Measurements from ENCODE around the gene QTRT2.

The QTRT2 gene

DNA sequence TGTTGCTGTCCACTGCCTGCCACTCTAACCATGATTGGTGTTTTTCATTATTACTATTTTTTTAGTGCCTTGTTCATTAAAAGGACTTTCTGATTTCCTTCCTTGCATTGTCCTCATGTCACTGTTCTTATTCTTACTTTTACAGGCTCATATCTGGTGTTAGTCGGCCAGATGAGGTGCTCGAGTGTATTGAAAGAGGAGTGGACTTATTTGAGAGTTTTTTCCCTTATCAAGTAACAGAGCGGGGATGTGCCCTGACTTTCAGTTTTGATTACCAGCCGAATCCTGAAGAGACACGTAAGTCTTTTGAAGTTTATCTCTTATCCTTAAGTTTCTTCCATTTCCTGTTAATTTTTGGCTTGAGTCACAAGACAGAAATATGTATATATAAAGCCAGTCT lies 23.2 kb downstream of the QTRT2 start:
- no peak for DNase-seq

DNA sequence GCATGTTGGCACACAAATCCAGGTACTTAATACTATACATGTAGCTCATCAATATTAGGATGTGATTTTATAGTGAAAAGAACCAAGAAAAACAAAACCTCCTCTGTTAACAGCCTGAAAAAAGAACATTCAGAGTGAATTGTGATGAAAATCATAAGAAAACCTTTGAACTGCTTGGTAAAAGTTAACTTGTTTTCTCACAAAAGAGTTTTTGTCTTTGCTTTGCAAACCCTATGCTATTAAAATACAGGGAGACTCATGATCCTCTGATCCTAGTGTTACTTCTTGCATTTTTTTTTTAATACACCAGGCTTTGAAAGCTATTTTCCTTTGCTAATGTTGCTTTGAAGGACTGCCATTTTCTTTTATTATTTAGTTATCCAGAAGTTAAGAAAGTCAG lies 23.7 kb downstream of the QTRT2 start:
- no peak for DNase-seq

DNA sequence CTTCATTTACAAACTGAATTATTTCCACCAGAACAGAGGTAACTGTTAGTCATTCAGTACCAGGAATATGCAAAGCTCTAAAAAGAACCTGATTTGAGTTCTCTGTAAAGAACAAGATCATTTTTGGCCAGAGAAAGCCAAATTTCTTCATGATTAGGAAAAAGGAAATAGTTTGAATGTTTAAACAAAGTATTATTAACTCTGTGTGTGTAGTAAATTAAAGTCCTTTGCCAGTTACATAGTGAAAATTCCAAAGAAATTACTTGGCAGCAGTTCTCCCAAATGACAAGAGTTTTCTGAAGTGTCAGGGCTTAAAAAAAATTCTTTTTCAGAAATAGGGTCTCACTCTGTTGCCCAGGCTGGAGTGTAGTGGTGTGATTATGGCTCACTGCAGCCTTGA lies 24.5 kb downstream of the QTRT2 start:
- no peak for DNase-seq

DNA sequence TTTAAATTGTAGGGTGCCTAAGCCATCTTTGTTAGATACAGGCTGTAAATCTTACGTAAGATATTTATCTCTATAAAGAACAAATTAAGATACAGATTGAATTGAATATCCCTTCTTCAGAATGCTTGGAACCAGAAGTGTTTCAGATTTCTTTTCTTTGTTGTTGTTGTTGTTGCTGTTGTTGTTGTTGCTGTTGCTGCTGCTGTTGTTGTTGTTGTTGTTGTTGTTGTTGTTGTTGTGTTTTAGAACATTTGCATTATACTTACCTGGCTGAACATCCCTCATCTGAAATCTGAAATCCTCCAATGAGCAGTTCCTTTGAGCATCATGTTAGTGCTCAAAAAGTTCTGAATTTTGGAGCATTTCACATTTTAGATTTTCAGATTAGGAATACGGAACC lies 26.6 kb downstream of the QTRT2 start:
- DNase-seq, result no peak

DNA sequence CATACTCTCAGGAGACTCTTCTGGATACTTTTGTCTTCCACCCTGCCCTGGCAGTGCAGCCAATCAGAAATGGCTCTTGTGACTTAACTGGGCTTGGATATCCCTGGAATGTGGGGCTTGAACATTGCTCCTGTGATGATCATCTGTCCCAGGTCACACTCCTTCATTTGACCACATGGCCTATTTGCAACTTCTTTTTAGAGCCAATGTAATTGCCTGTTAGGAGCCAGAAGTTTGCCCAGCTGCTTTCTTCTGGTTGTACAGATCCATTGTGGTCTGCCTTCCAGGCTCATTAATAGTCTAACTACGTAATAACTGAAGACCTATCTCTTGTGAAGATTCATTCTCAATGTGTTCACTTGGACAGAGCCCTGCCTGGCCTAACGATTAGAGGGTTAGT lies 29.8 kb downstream of the QTRT2 start:
- no peak for DNase-seq

DNA sequence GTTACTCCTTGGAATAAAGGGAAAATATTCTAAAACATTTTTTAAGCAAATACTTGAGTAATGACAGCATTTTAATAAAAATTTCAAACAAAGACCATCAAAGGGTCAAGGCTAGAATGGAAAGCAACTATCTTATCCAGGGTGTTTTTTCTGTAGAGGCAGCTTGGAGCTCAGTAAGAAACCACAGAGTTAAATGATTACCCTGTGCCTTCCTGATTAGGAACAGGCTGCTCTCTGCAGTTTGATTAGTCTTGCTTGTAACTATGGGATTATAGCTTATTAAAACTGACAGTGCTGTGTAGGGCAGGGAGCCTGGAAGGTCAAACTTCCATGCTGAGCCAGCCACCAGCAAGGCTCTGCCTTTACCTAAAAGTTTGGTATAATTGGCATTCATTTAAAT lies 33.1 kb downstream of the QTRT2 start:
- no peak for DNase-seq

DNA sequence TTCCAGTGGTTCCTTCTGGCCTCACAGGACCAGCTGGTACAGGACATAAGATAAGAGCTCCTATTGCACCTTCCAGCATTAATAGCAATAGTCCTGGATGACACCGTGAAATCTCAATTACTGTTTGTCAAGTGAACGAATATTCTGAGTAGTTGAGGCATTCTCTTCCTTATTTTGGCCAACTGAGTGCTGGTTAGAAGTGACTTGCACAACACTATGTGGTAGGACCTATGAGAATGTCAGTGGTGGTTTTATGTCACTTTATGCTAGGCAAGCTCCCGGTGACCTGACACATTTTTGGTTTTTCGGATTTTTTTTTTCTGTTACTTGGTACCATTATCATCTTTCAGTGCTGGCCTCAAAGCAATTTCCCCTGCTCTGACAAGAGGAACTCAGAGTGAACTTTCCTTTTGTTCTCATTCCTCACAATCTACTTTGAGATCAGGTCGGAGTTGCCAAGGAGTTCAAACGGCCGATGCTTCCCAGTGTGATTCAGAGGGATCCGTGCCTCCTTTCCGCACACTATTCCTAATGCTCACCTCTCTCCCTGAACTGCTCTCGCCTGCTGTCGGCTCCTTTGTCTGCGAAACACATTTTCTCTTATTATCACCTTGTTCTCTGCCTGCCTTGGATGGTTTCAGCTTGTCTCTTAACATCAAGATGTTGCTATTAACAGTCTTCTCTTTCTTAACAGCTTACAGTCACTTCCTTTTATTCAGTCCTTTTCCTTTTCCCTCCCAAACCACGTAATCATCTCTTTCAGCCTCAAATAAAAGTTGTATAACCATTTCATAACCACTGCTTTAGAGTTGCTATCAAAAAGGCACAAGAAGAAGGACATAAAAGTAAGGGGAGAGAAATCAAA lies 35.8 kb downstream of the QTRT2 start:
- no peak for DNase-seq

DNA sequence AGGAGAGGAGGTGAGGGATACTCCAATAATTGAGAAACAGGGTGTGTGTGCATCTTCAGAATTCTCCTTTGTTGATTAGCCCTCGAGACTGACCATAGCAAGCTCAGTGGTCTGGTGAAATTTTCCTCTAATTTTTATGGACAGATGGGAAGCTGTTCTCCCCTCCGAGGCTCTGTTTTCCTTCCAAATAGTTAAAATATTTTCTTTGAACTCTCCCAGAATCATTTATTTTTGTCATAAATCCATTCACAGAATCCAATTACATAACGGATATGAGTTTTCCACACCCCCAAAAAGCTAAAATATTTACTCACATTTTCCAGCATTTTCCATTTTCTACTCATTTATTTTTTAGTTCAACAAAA lies 36.5 kb downstream of the QTRT2 start:
- no peak for DNase-seq

DNA sequence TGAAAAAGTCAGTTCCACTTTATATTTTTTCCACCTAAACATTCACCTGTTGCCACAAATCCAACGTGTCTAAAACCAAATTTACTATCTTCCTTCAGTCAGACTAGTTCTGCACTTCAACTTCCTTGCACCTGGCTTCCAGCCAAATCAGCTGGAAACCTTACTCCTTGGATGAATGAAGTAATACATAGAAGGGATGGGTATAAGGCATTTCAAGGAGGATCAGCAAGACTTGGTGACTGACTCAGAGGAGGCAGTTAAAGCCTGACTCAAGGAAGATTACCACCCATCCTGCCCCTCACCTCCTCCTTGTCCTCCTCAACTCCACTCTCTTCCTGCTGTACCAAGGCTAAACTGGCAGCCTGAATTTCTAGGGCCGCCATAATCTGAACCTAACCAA lies 37.1 kb downstream of the QTRT2 start:
- no peak for DNase-seq

DNA sequence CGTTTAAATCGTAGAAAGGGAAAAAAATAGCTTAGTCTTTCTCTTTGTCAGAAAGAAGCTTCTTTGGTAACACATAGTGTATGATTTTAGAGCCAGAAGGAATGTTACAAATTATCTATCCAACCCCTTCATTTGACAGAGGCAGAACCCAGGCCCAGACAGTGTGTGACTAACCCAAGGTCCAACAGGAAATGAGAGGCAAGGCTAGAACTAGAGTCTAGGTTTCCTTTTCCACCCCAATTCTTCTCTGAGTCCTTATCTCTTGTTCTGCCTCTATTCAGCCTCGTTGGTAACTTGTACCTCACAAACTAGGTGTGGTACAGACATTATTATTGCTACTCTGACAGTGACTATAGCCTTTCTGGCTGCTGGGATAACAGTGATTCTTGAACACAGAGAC lies 39.3 kb downstream of the QTRT2 start:
- DNase-seq, result no peak

DNA sequence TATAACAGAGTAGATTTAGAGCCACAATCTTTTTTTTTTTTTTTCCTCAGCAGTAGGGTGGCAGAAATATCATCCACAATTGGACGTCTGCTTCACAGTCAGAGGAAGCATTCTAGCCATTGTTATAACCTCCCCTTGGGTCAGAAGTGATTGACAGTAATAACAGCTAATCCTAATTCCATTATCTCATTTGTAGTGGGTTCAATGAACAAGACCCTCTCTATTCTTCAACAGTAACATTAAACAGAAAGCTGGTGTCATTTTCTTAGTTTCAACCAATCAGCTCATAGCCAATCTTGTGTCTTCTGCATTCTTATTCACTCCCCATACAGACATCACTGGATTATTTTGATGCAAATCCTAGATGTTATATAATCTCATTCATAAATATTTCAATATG lies 44.6 kb downstream of the QTRT2 start:
- no peak for DNase-seq

DNA sequence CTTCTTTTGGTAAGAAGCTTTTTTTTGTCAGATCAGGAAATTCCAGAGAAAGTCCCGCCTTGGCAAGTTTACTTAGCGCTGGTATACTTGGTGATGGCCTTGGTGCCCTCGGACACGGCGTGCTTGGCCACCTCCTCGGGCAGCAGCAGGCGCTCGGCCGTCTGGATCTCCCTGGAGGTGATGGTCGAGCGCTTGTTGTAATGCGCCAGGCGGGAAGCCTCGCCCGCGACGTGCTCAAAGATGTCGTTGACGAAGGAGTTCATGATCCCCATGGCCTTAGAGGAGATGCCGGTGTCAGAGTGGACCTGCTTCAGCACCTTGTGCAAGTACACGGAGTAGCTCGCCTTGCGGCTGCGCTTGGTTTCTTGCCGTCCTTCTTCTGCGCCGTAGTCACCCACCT lies 46.6 kb downstream of the QTRT2 start:
- no peak for DNase-seq

DNA sequence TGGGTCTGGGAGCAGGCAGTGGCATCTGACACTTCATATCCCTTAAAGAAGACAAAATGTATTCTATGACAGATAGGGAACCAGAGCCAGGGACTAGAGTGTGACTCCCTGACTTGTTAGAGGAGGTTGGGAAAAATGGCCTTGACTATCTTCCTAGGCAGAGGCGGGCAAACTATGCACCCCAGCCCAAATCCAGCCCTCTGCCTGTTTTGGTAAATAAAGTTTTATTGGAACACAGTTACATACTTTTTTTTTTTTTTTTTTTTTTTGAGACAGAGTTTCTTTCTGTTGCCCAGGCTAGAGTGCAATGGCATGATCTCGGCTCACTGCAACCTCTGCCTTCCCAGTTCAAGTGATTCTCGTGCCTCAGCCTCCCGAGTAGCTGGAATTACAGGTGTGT lies 47.3 kb downstream of the QTRT2 start:
- no peak for DNase-seq

DNA sequence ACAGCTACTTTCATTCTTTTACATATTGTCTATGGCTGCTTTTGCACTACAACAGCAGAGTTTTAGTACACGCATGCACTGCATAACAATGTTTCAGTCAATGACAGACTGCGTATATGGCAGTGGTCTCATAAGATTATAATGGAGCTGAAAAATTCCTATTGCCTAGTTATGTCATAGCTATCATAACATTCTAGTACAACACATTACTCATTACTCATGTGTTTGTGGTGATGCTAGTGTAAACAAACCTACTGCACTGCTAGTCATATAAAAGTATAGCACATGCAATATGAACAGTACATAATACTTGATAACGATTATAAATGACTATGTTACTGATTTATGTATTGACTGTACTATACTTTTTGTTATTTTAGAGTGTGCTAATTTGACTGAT lies 47.9 kb downstream of the QTRT2 start:
- DNase-seq, result no peak

DNA sequence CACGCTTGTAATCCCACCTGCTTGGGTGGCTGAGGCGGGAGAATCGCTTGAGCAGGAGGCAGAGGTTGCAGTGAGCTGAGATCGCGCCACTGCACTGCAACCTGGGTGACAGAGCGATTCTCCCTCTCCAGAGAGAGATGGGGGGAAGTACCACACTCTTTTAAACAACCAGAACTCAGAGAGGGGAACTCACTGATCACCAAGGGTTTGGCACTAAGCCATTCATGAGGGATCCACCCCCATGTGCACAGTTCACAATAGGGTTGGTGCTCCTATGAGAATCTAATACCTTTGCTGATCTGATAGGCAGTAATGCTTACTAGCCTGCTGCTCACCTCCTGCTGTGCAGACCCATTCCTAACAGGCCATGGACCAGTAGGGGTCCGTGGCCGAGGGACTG lies 51.6 kb downstream of the QTRT2 start:
- no peak for DNase-seq

DNA sequence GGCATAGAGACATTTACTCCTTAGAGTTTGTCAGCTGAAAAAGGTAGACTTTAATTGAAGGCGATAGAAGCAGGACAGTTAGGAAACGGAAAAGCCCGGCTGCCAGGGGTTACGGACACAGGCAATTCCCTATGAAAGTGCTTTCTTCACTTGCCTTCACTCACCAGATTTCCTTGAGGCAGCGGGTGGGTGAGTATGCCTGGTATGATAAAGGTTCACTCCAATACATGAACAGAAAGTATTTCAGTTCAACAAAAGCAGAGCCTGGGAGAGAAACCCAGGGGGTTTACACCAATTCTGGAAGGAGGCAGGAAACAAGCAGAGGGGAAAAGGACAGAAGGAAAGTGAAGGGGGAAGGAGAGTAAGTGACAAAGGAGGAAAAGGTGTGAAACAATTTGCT lies 53.9 kb downstream of the QTRT2 start:
- DNase-seq, result no peak

DNA sequence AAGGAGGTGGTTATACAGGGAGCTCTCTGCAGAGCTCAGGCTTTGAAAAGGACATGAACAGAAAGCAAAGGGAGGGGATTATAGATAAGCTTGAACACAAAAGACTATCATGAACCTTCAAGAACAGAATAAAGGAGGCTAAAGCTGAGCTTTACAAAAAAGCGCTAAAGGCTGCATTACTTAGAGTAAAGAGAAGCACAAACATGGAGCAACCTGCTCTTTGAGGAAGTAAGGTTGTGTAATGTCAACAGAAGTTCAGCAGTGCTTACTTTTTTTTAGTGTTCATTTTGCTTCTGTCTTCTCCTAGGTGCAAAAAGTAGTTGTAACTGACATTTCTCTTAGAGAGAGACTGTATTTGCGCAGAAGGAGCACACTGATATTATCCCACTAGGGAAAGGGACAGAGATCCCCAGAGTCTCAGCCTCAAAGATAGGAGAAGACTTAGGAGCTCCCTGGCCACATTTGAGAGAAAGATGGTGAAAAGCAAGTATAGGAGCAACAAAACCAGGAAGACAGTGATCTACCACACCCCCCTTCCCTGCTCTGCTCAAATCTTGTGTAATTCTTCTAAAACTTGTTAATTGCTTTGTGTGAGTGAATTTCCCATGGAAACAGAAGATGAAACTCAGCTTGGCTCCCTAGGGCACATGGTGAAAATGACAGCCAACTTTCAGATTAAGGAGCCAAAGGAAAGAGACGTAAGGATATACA lies 54.7 kb downstream of the QTRT2 start:
- no peak for DNase-seq

DNA sequence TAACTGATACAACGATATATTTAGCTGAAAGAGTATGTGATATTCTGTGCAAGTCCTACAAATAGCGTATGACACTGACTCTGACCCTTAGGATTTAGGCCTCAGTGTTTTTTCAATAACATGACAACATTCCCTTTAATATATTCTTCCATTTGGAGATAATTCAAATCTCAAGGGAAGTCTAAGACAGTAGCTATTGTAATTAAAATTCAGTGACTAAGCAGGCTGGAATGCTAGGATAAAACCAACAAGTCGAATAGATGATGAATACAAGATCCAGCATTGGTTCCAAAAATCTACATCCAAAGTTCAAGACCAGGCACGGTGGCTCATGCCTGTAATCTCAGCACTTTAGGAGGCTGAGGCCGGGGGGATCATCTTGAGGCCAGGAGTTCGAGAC lies 56.2 kb downstream of the QTRT2 start:
- no peak for DNase-seq

DNA sequence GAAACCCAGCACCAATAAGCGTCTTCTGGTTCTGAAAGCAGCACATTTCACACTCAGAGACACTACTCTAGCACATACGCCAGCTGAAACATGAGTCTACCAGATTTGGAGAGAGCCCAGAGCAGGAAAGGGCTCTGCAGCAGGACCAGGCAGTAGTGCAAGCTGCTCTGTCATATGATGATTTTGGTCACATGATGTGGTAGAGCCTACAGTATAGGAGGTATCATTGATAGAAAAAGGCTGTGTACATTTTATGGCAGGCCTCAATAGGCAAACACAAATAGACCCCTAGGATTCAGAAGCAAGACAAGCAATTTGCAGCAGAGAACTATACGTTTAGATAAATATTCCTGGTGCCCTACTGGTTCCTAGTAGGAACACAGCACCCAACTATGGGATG lies 58.2 kb downstream of the QTRT2 start:
- no peak for DNase-seq

DNA sequence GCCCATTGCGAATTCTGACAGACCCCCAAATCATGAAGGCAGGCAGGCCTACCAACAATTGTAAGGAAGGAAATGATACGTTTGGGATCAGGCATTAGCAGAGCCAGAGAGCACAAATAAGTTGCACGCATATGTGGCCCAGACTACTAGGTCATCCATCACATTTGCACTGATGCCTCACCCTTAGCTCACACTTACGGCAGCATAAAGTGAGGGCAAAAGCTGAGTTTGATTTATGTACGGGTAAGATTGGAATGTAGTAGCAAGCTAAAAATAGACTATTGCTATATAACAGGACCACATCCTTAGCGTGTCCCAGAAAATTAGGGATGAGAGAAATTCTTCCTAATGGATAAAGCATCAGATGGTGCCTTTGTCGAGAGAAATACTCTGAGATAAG lies 58.6 kb downstream of the QTRT2 start:
- no peak for DNase-seq

DNA sequence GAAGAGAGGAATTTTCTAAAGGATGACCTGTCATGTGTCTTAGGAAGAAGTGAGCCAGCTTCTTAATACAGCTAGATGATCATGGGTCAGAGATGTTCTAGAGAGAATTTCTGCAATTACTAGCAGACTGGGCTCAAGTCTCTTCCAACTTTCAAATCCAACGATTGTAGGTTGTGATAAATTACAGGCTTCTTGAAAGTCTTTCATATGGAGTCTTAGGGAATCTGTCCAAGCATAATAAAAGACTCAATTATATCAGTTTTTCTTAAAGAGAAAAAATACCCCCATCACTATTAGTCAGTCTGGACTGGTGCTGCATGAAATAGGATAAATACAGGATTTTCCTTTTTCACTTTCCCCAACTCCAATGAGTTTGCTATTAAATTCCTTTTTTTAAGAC lies 63.2 kb downstream of the QTRT2 start:
- DNase-seq, result no peak

DNA sequence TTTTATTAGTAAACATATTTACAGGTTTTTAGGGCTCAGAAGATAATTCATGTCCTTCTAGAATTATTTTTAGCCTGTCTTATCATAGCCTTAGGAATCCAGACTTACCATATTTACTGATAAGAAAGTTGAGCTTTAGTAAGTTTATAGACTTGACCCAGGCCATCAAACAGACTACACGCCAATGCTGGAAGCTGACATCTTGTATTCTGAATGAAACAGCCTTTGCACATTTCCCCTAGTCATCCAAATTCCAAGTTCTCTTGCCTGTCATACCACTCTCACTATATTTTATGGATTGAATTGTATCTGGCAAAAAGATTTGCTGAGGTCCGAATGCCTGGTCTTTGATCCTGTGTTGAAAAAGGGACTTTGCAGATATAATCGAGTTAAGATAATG lies 63.7 kb downstream of the QTRT2 start:
- DNase-seq, result no peak

DNA sequence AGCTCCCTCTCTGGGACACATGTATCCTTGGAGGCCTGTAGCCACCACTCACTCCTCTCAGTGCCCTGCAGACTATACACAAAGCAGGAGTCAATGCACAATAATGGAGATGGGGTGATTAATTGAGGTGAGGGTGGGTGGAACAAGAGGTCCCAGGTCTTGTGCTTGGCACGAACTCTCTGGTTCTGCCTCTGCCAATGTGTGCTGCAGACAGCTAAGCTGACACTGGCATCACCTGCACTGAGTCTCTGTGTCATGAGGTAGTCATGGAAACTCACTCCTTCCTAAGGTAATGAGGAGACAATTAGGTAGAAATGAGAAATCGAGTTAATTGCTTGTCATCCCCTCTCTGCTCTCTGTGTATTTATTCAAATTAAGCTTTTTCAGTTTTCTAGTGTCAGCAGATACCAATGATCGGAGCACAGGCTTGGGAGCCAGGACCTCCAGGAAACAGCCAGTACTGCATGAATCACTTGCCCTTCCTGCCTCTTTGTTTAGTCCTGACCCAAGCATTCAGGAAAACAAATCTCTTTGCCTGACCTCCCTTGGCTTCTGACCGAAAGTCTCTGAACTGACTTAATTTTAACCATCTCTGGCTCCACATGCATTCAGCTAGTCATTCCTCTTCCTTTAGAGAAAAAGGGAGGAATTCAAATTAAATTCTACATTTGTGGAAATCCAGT lies 65.6 kb downstream of the QTRT2 start:
- DNase-seq, result no peak

DNA sequence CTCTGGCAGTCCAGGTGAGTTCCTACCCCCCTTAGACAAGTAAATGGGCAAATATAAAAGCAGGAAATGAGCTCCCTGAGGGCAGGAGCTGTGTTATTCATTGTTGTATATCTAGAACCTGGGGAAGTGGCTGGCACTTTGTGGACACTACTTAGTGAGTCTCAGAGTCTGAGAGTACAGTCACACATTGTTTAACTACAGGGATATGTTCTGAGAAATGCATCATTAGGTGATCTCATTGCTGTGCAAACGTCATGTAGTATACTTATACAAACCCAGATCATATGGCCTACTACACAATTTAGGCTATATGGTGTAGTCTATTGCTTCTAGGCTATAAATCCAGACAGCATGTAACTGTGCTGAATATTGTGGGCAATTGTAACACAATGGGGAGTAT lies 69.9 kb downstream of the QTRT2 start:
- DNase-seq, result no peak

All from DMS153 (cell line).